GM23338 (cell line): ENCODE data around the gene OS9.

Experiments used
- CREB1 ChIP-seq: fragments of 250-450 bp; sonication (Bioruptor Pico); IDR thresholded peaks from 2 replicates; pipeline ENCODE4 v1.5.0; 2020; ENCODE audit warnings: low read depth, mild to moderate bottlenecking, moderate library complexity
- CTCF ChIP-seq, 2 experiments: fragments of 200-600 bp in 1 of 2; sonication (generic) in 1 of 2; conservative IDR thresholded peaks; 2 replicates each; pipeline versions ENCODE4 v1.5.1 to v1.6.1; 2016 to 2017; ENCODE audit warnings: antibody characterized with exemption in 2 of 2, low read depth in 2 of 2, mild to moderate bottlenecking in 2 of 2, moderate library complexity in 1 of 2
- ETS1 ChIP-seq: IDR thresholded peaks from 2 replicates; pipeline ENCODE4 v1.6.1; 2016; ENCODE audit warnings: antibody characterized with exemption
- EZH2 ChIP-seq: fragments of 200-600 bp; sonication (generic); IDR thresholded peaks from one replicate; pipeline ENCODE4 v1.8.0; 2017; ENCODE audit warnings: antibody characterized with exemption, mild to moderate bottlenecking, low read depth; ENCODE audit not compliant: unreplicated experiment
- EZH2phosphoT487 ChIP-seq: fragments of 200-600 bp; sonication (generic); IDR thresholded peaks from one replicate; pipeline ENCODE4 v1.8.1; 2018; ENCODE audit warnings: antibody characterized with exemption; ENCODE audit not compliant: unreplicated experiment
- JUNB ChIP-seq: IDR thresholded peaks from one replicate; pipeline ENCODE4 v1.6.1; 2016; ENCODE audit warnings: antibody characterized with exemption; ENCODE audit not compliant: unreplicated experiment
- NANOG ChIP-seq: IDR thresholded peaks from 2 replicates; pipeline ENCODE4 v1.6.1; 2016; ENCODE audit warnings: antibody characterized with exemption, borderline replicate concordance
- POLR2AphosphoS5 ChIP-seq: IDR thresholded peaks from 2 replicates; pipeline ENCODE4 v1.6.1; 2016; ENCODE audit warnings: antibody characterized with exemption, low read depth
- REST ChIP-seq: IDR thresholded peaks from one replicate; pipeline ENCODE4 v1.6.1; 2018; ENCODE audit warnings: antibody characterized with exemption; ENCODE audit not compliant: unreplicated experiment

- TF ChIP-seq REST: no peak
- TF ChIP-seq CTCF (conservative IDR thresholded peaks at IDR 0.05; ENCODE audit: low read depth in 2 of 2): no peak
- TF ChIP-seq EZH2: no peak
- no peak for TF ChIP-seq CREB1 (CRISPR knock-in tag)
- TF ChIP-seq EZH2phosphoT487: no peak
- TF ChIP-seq POLR2AphosphoS5: no peak
- no peak for TF ChIP-seq JUNB
- TF ChIP-seq NANOG: no peak
- no peak for TF ChIP-seq ETS1
These were observed 39.0 kb downstream of the OS9 start for GRCh38 chr12:57732726-57733593.
